Stimulated activated CD4-positive, alpha-beta T cell treated with anti-CD3 and anti-CD28 coated beads, TNF-alpha, amount 100 ng/mL, for 48 hours (primary cell): ENCODE data around the gene PRR23E.

Experiments
- DNase-seq, 3 donors: peaks; one replicate each; pipeline ENCODE4 v3.0.0-alpha.2; 2020; ENCODE audit warnings: low read depth in 3 of 3

The PRR23E gene

GRCh38 chr3:127226946-127227842, 34.3 kb downstream of the PRR23E start:
- no peak for DNase-seq

GRCh38 chr3:127228866-127229265, 35.9 kb downstream of the PRR23E start:
- DNase-seq = no peak

GRCh38 chr3:127233371-127233770, 40.4 kb downstream of the PRR23E start:
- DNase-seq = no peak

GRCh38 chr3:127234778-127235177, 41.8 kb downstream of the PRR23E start:
- no peak for DNase-seq

GRCh38 chr3:127235706-127236105, 42.8 kb downstream of the PRR23E start:
- DNase-seq = no peak

DNA sequence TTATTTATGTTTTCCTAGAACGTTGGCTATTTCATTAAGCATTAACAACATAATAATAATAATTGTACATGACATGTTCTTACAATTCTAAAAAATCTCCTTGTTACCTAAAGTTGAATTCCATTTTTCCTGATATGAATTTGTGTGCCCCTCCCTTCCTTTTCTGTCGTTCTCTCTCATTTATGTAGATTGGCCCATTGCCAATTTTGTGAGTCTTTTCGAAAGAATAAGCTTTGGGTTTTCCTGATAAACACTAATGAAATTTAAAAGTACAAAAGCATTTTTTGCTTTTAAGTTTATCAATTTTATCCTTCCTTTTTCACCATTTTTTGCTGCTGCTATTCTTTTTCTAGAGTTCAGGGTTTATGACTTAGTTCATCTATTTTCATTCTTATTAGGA, 44.9 kb downstream of the PRR23E start:
- no peak for DNase-seq

GRCh38 chr3:127238602-127239001, 45.7 kb downstream of the PRR23E start:
- no peak for DNase-seq

GRCh38 chr3:127247292-127247691, 54.4 kb downstream of the PRR23E start:
- no peak for DNase-seq
